ENCODE results near the gene FOXG1.

Gene FOXG1

GRCh38 chr14:28758885-28759652 is 7.5 kb upstream of the FOXG1 start:
- no peaks in the 10 kb centered on the region for H3K36me3 ChIP-seq (ENCODE audit: insufficient read depth, low read length)
- H3K9me3 ChIP-seq (ENCODE audit: insufficient read depth, low read length, severe bottlenecking) = no peaks in the 10 kb centered on the region
- no peaks in the 10 kb centered on the region for H3K4me1 ChIP-seq (ENCODE audit: insufficient read depth, low read length)
- no peak overlapping the region for H3K27ac ChIP-seq (ENCODE audit: low read length)
- ATAC-seq (ENCODE audit: insufficient read depth, low read depth) (no peak), DNase-seq (no peak)
- H3K4me3 ChIP-seq (ENCODE audit: low read depth in 1 of 2, low read length in 2 of 2) = no peak overlapping the region
- no peaks in the 10 kb centered on the region for H4K20me1 ChIP-seq (ENCODE audit: insufficient read depth, low read length)
- TF ChIP-seq, protein P1, sequence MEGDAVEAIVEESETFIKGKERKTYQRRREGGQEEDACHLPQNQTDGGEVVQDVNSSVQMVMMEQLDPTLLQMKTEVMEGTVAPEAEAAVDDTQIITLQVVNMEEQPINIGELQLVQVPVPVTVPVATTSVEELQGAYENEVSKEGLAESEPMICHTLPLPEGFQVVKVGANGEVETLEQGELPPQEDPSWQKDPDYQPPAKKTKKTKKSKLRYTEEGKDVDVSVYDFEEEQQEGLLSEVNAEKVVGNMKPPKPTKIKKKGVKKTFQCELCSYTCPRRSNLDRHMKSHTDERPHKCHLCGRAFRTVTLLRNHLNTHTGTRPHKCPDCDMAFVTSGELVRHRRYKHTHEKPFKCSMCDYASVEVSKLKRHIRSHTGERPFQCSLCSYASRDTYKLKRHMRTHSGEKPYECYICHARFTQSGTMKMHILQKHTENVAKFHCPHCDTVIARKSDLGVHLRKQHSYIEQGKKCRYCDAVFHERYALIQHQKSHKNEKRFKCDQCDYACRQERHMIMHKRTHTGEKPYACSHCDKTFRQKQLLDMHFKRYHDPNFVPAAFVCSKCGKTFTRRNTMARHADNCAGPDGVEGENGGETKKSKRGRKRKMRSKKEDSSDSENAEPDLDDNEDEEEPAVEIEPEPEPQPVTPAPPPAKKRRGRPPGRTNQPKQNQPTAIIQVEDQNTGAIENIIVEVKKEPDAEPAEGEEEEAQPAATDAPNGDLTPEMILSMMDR (IDR thresholded peaks at IDR 0.05; ENCODE audit: borderline replicate concordance, extremely low read depth, low read length, poor library complexity, severe bottlenecking) = no peak
- TF ChIP-seq EZH2 (IDR thresholded peaks at IDR 0.05; ENCODE audit: borderline replicate concordance, low read depth, low read length, severe bottlenecking) = no peak
- H3K79me2 ChIP-seq (ENCODE audit: insufficient read depth, low read length) = no peaks in the 10 kb centered on the region
- H3K4me2 ChIP-seq (ENCODE audit: insufficient read depth, low read length) = no peak overlapping the region
- no peak overlapping the region for H3K9ac ChIP-seq (ENCODE audit: low read depth, low read length)
- H2AFZ ChIP-seq (ENCODE audit: low read depth, low read length) = no peak overlapping the region
- H3K27me3 ChIP-seq (ENCODE audit: insufficient read depth, low read length, poor library complexity) = no peaks in the 10 kb centered on the region

- TF ChIP-seq EZH2 (IDR thresholded peaks at IDR 0.05; ENCODE audit: borderline replicate concordance, low read depth, low read length, severe bottlenecking) = no peak
- TF ChIP-seq, protein P1 (IDR thresholded peaks at IDR 0.05; ENCODE audit: borderline replicate concordance, extremely low read depth, low read length, poor library complexity, severe bottlenecking) = no peak
- ATAC-seq (ENCODE audit: insufficient read depth, low read depth) (no peak), DNase-seq (no peak)
- H3K4me3 ChIP-seq (ENCODE audit: low read depth in 1 of 2, low read length in 2 of 2) = no peak overlapping the region
- no peak overlapping the region for H3K4me2 ChIP-seq (ENCODE audit: insufficient read depth, low read length)
- no peak overlapping the region for H3K27ac ChIP-seq (ENCODE audit: low read length)
- H4K20me1 ChIP-seq (ENCODE audit: insufficient read depth, low read length) = no peaks in the 10 kb centered on the region
- H3K9ac ChIP-seq (ENCODE audit: low read depth, low read length) = no peak overlapping the region
- no peaks in the 10 kb centered on the region for H3K4me1 ChIP-seq (ENCODE audit: insufficient read depth, low read length)
- no peaks in the 10 kb centered on the region for H3K27me3 ChIP-seq (ENCODE audit: insufficient read depth, low read length, poor library complexity)
- H3K36me3 ChIP-seq (ENCODE audit: insufficient read depth, low read length) = no peaks in the 10 kb centered on the region
- H3K79me2 ChIP-seq (ENCODE audit: insufficient read depth, low read length) = no peaks in the 10 kb centered on the region
- H3K9me3 ChIP-seq (ENCODE audit: insufficient read depth, low read length, severe bottlenecking) = no peaks in the 10 kb centered on the region
- H2AFZ ChIP-seq (ENCODE audit: low read depth, low read length) = no peak overlapping the region
These were observed 6.8 kb upstream of the FOXG1 start for GRCh38 chr14:28759653-28760313.

- Histone ChIP-seq H3K4me2 (ENCODE audit: insufficient read depth, low read length) (no peak overlapping the region), H3K9me3 (ENCODE audit: insufficient read depth, low read length, severe bottlenecking) (no peaks in the 10 kb centered on the region), H3K4me1 (ENCODE audit: insufficient read depth, low read length) (no peaks in the 10 kb centered on the region), H4K20me1 (ENCODE audit: insufficient read depth, low read length) (no peaks in the 10 kb centered on the region), H3K9ac (ENCODE audit: low read depth, low read length) (no peak overlapping the region), H3K27ac (ENCODE audit: low read length) (no peak overlapping the region), H3K4me3 (ENCODE audit: low read depth in 1 of 2, low read length in 2 of 2) (no peak overlapping the region), H3K79me2 (ENCODE audit: insufficient read depth, low read length) (no peaks in the 10 kb centered on the region), H3K27me3 (ENCODE audit: insufficient read depth, low read length, poor library complexity) (no peaks in the 10 kb centered on the region), H2AFZ (ENCODE audit: low read depth, low read length) (no peak overlapping the region), H3K36me3 (ENCODE audit: insufficient read depth, low read length) (no peaks in the 10 kb centered on the region)
- ATAC-seq (ENCODE audit: insufficient read depth, low read depth) (no peak), DNase-seq (no peak)
- TF ChIP-seq, protein P1 (IDR thresholded peaks at IDR 0.05; ENCODE audit: borderline replicate concordance, extremely low read depth, low read length, poor library complexity, severe bottlenecking) = no peak
- no peak for TF ChIP-seq EZH2 (IDR thresholded peaks at IDR 0.05; ENCODE audit: borderline replicate concordance, low read depth, low read length, severe bottlenecking)
These were observed 6.1 kb upstream of the FOXG1 start for GRCh38 chr14:28760431-28760996.
